K562 (cell line): ENCODE results near the gene TOGARAM2. TPM values are rescaled to one million over a fixed set of nuclear protein-coding genes. Genes with fewer than 3 reads are reported as not detected.

Experiments
- ATAC-seq: fragments of 200-7000 bp; cut with Tn5 transposase; 3 replicates; pipeline ENCODE4 v1.9.1; 2020; ENCODE audit warnings: moderate library complexity
- BruUV-seq: library from RNA; stranded (reverse); fragments of 400-500 nt; replicated peaks from 2 replicates; lab custom pipeline; 2021; lab: Mats Ljungman, UMichigan
- CTCF ChIA-PET: fragments of 300-600 bp; formaldehyde crosslinking; extraction: SDS; loops from one replicate; lab custom pipeline; 2021; ENCODE audit warnings: low intra/inter-chr PET ratio; lab: Yijun Ruan, JAX
- POLR2A ChIA-PET: fragments of 300-600, 350-650 bp; sonication (Branson Sonifier 250); formaldehyde crosslinking; extraction: SDS; loops from one replicate; lab custom pipeline; 2021; ENCODE audit warnings: antibody characterized with exemption, inconsistent platforms; lab: Yijun Ruan, JAX
- DNase-seq, 4 experiments: peaks; one replicate each; pipeline versions ENCODE4 v3.0.0 to v3.0.0-alpha.2; 2011 to 2018; ENCODE audit warnings: low spot score in 3 of 4, mixed read lengths in 3 of 4; ENCODE audit errors: extremely low read depth in 1 of 4
- FAIRE-seq: peaks from 2 replicates; lab custom pipeline; 2011; peaks lifted over from hg19 to GRCh38; lab: Jason Lieb, UNC
- H2AFZ ChIP-seq: 2 replicates; pipeline ENCODE4 v1.6.0; 2011; ENCODE audit warnings: low read depth, low read length, control low read depth, inconsistent platforms
- H3K27ac ChIP-seq: fragments of 200-600 bp; 3 replicates; pipeline ENCODE4 v1.8.0; 2011; ENCODE audit warnings: low read depth, mild to moderate bottlenecking, control low read depth, inconsistent platforms, low read length, moderate library complexity, mixed read lengths; ENCODE audit errors: extremely low read depth
- H3K27me3 ChIP-seq, 2 experiments: fragments of 300-600 bp in 1 of 2; 2 replicates in 1 of 2; 3 replicates in 1 of 2; pipeline versions ENCODE4 v1.6.0 to v1.8.0; 2011; ENCODE audit warnings: inconsistent platforms in 2 of 2, low read length in 2 of 2, mild to moderate bottlenecking in 1 of 2, mixed read lengths in 1 of 2, moderate library complexity in 1 of 2; ENCODE audit not compliant: control insufficient read depth in 2 of 2, insufficient read depth in 2 of 2
- H3K36me3 ChIP-seq: fragments of 300-600 bp; 3 replicates; pipeline ENCODE4 v1.8.0; 2011; ENCODE audit warnings: mild to moderate bottlenecking, low read length, inconsistent platforms; ENCODE audit not compliant: control insufficient read depth, insufficient read depth
- H3K4me1 ChIP-seq, 2 experiments: fragments of 200-600 bp in 1 of 2; replicated peaks in 1 of 2; 2 replicates in 1 of 2; 3 replicates in 1 of 2; pipeline versions ENCODE4 v1.5.1 to v1.8.0; 2011; ENCODE audit warnings: inconsistent platforms in 2 of 2, low read length in 2 of 2, mild to moderate bottlenecking in 1 of 2, mixed read lengths in 1 of 2, moderate library complexity in 1 of 2; ENCODE audit not compliant: control insufficient read depth in 2 of 2, insufficient read depth in 2 of 2
- H3K4me2 ChIP-seq: 2 replicates; pipeline ENCODE4 v1.6.1; 2011; ENCODE audit warnings: low read length, control low read depth, inconsistent platforms, mixed read lengths; ENCODE audit not compliant: insufficient read depth
- H3K4me3 ChIP-seq: fragments of 200-600 bp; sonication (generic), shearing (Covaris generic); 2 replicates; pipeline ENCODE4 v1.5.1; 2016; ENCODE audit warnings: control low read depth, inconsistent platforms
- H3K79me2 ChIP-seq: fragments of 200-600 bp; 3 replicates; pipeline ENCODE4 v1.8.0; 2011; ENCODE audit warnings: low read length, inconsistent platforms; ENCODE audit not compliant: control insufficient read depth, insufficient read depth
- H3K9ac ChIP-seq, 2 experiments: 2 replicates each; pipeline versions ENCODE4 v1.6.0 to v1.6.1; 2011; ENCODE audit warnings: low read depth in 2 of 2, low read length in 2 of 2, control low read depth in 1 of 2, inconsistent platforms in 1 of 2, mild to moderate bottlenecking in 1 of 2, mixed read lengths in 1 of 2; ENCODE audit not compliant: insufficient read depth in 1 of 2
- H3K9me1 ChIP-seq: one replicate; pipeline ENCODE4 v1.6.0; 2011; ENCODE audit warnings: inconsistent platforms, mild to moderate bottlenecking, low read length, moderate library complexity; ENCODE audit not compliant: control insufficient read depth, insufficient read depth
- H3K9me3 ChIP-seq: replicated peaks from 2 replicates; pipeline ENCODE4 v1.5.1; 2011; ENCODE audit warnings: low read depth, low read length, inconsistent platforms; ENCODE audit not compliant: control insufficient read depth, insufficient read depth
- H4K20me1 ChIP-seq: replicated peaks from 2 replicates; pipeline ENCODE4 v1.6.1; 2011; ENCODE audit warnings: low read length, inconsistent platforms, mixed read lengths; ENCODE audit not compliant: control insufficient read depth, insufficient read depth
- ATF7 ChIP-seq: fragments of 450-650 bp; IDR thresholded peaks from 2 replicates; pipeline ENCODE4 v1.7.1; 2014; ENCODE audit warnings: mild to moderate bottlenecking, moderate library complexity
- BCL6 ChIP-seq: fragments of 250-450 bp; sonication (Bioruptor Pico); IDR thresholded peaks from 2 replicates; pipeline ENCODE4 v1.4.0; 2020
- CEBPZ ChIP-seq: fragments of 150-350 bp; IDR thresholded peaks from 2 replicates; pipeline ENCODE4 v1.6.1; 2014; ENCODE audit warnings: low read depth, mild to moderate bottlenecking, low read length, borderline replicate concordance
- FUS ChIP-seq: fragments of 200-400 bp; formaldehyde crosslinking; optimal IDR thresholded peaks from 2 replicates; pipeline ENCODE3; 2017; ENCODE audit warnings: low read depth, low read length
- GABPB1 ChIP-seq: sonication (generic); formaldehyde crosslinking; IDR thresholded peaks from 2 replicates; pipeline ENCODE4 v1.8.0; 2022; ENCODE audit warnings: mild to moderate bottlenecking, missing genetic modification reagents
- MEIS2 ChIP-seq: fragments of 450-650 bp; IDR thresholded peaks from 2 replicates; pipeline ENCODE4 v1.6.1; 2014; ENCODE audit warnings: mild to moderate bottlenecking; ENCODE audit not compliant: partially characterized antibody
- NRF1 ChIP-seq, 2 experiments: fragments of 450-650 bp; IDR thresholded peaks in 1 of 2; conservative IDR thresholded peaks in 1 of 2; 2 replicates each; pipeline ENCODE4 v1.6.1; 2014; ENCODE audit warnings: mild to moderate bottlenecking in 2 of 2
- PATZ1 ChIP-seq: fragments of 250-450 bp; sonication (Bioruptor Pico); IDR thresholded peaks from 2 replicates; pipeline ENCODE4 v1.5.0; 2020; ENCODE audit warnings: mild to moderate bottlenecking, borderline replicate concordance
- SLC30A9 ChIP-seq: fragments of 250-450 bp; sonication (Bioruptor Pico); IDR thresholded peaks from 2 replicates; pipeline ENCODE4 v1.8.0; 2022; ENCODE audit warnings: mild to moderate bottlenecking, moderate library complexity
- THAP12 ChIP-seq: fragments of 250-450 bp; sonication (Bioruptor Pico); IDR thresholded peaks from 2 replicates; pipeline ENCODE4 v1.9.0; 2021; ENCODE audit warnings: mild to moderate bottlenecking, inconsistent platforms
- ZFP36 ChIP-seq: fragments of 150-350 bp; IDR thresholded peaks from 2 replicates; pipeline ENCODE4 v1.6.1; 2018; ENCODE audit warnings: low read length, low read depth; ENCODE audit not compliant: partially characterized antibody
- ZNF184 ChIP-seq: sonication (generic); formaldehyde crosslinking; IDR thresholded peaks from 2 replicates; pipeline ENCODE4 v1.5.0; 2020; ENCODE audit warnings: missing genetic modification reagents
- ZNF655 ChIP-seq: fragments of 250-450 bp; sonication (Bioruptor Pico); IDR thresholded peaks from 2 replicates; pipeline ENCODE4 v1.5.0; 2021
- WGBS: fragments of 100-300 bp; shearing (Covaris generic); methylation state at CpG from one replicate; pipeline ENCODE4 v1.1.6; 2016; ENCODE audit warnings: low coverage, mixed read lengths; ENCODE audit not compliant: insufficient coverage; ENCODE audit errors: missing lambda C conversion rate; 5-methylcytosine and 5-hydroxymethylcytosine counted together
- in situ Hi-C: fragments of 300-500 bp; cut with MboI; formaldehyde crosslinking; loops from 4 replicates; pipeline ENCODE4 v1.15.0; 2018; ENCODE audit warnings: inconsistent platforms, mixed read lengths
- intact Hi-C: fragments of 100-400 bp; cut with micrococcal nuclease; formaldehyde crosslinking; loops from 2 replicates; pipeline ENCODE4 v1.14.2; 2022
- polyA plus RNA-seq, 8 experiments: library from polyadenylated mRNA; depleted of rRNA in 4 of 8; stranded (reverse) in 5 of 8; unstranded in 3 of 8; fragments of >200 nt; fragmentation: Nextera tagmentation in 2 of 8; fragmentation: Illumina TruSeq in 1 of 8; extraction: Ambion mirVana in 2 of 8; extraction: Trizol in 1 of 8; gene quantifications; 2 replicates each; pipeline versions ENCODE4 v1.2.1 to v1.2.3, GENCODE V29; 2011 to 2014; ENCODE audit warnings: inconsistent platforms in 1 of 8, missing spikeins in 1 of 8
- total RNA-seq, 7 experiments: library from RNA; depleted of rRNA in 6 of 7; stranded (reverse); fragments of >200 nt in 6 of 7; fragmentation: Illumina TruSeq in 2 of 7; extraction: Trizol in 2 of 7; gene quantifications; 2 replicates each; pipeline versions ENCODE4 v1.2.1 to v1.2.3, GENCODE V29; 2011 to 2021; ENCODE audit warnings: low replicate concordance in 1 of 7

TOGARAM2 gene
- total and polyA plus RNA-seq, 9 of the 15 experiments (the other 6 are each of a cell fraction or from before 2014, with no cell fraction given): not detected

GRCh38 chr2:29062371-29062770 lies 81.3 kb downstream of the TOGARAM2 start (continued):
- TF ChIP-seq ZNF184 (CRISPR knock-in tag) (no peak), PATZ1 (CRISPR knock-in tag) (no peak), ZNF655 (no peak)
- TF ChIP-seq, all 486 proteins: peak for 0

- no peak overlapping the region for H3K9ac ChIP-seq
- no peaks in the 10 kb centered on the region for H3K36me3 ChIP-seq
- no peak overlapping the region for H3K4me2 ChIP-seq
- DNase-seq (no peak), FAIRE-seq (no peak), ATAC-seq (no peak)
- in situ Hi-C loops: no loop called here
- H3K79me2 ChIP-seq: no peaks in the 10 kb centered on the region
- H3K27ac ChIP-seq: no peak overlapping the region
- BruUV-seq: no TSS peak
- H3K4me1 ChIP-seq: no peaks in the 10 kb centered on the region
- H3K27me3 ChIP-seq: peaks cover 29 to 70% of the 10 kb centered on the region in 2 experiments; a peak in 4 of 5 replicates
- H2AFZ ChIP-seq: no peak overlapping the region
- 3% methylated on average over 5 of the region's 6 CpGs for WGBS
- no peaks in the 10 kb centered on the region for H3K9me3 ChIP-seq
- ChIA-PET CTCF (no interaction called here), POLR2A (interaction anchor here (0.6 to 1.7 kb wide), 2 partner anchors 10 to 972 kb away, joined by 3 to 5 read pairs; no protein-coding TSS in a partner anchor)
- H3K9me1 ChIP-seq: peaks cover 3% of the 10 kb centered on the region
- H4K20me1 ChIP-seq: no peaks in the 10 kb centered on the region
- intact Hi-C loops: no loop called here
- no peak overlapping the region for H3K4me3 ChIP-seq
- TF ChIP-seq FUS: no peak
- no peak for TF ChIP-seq CEBPZ
- TF ChIP-seq GABPB1: no peak
- TF ChIP-seq ATF7: no peak
- no peak for TF ChIP-seq NRF1 (conservative IDR thresholded peaks at IDR 0.05 in 1 of 2, IDR thresholded peaks at IDR 0.05 in 1 of 2)
- TF ChIP-seq THAP12 (CRISPR knock-in tag): no peak
- TF ChIP-seq ZFP36: no peak
- no peak for TF ChIP-seq SLC30A9 (CRISPR knock-in tag)
- TF ChIP-seq MEIS2: no peak
- TF ChIP-seq BCL6 (CRISPR knock-in tag): no peak
These were observed 82.0 kb downstream of the TOGARAM2 start for GRCh38 chr2:29063056-29063455.
